GM15510 (cell line): Measurements from ENCODE around the gene MC4R.

ENCODE experiments used
- POLR2A ChIP-seq: IDR thresholded peaks from 3 replicates; pipeline ENCODE4 v1.6.1; 2011; ENCODE audit warnings: borderline replicate concordance; ENCODE audit not compliant: insufficient read length; ENCODE audit errors: extremely low read depth

MC4R gene

GRCh38 chr18:60350941-60351340 lies 21.6 kb downstream of the MC4R start:
- TF ChIP-seq POLR2A, result no peak

- no peak for TF ChIP-seq POLR2A
Measured at GRCh38 chr18:60350150-60350549, 22.4 kb downstream of the MC4R start.

- no peak for TF ChIP-seq POLR2A
Measured at GRCh38 chr18:60347526-60348045, 25.0 kb downstream of the MC4R start.

- no peak for TF ChIP-seq POLR2A
Measured at GRCh38 chr18:60339018-60339417, 33.6 kb downstream of the MC4R start.

- no peak for TF ChIP-seq POLR2A
Measured at GRCh38 chr18:60331890-60332289, 40.7 kb downstream of the MC4R start.

- TF ChIP-seq POLR2A, result no peak
Measured at GRCh38 chr18:60329131-60329530, 43.4 kb downstream of the MC4R start.

GRCh38 chr18:60327880-60328279 lies 44.7 kb downstream of the MC4R start:
- no peak for TF ChIP-seq POLR2A

GRCh38 chr18:60322591-60322990 lies 50.0 kb downstream of the MC4R start:
- TF ChIP-seq POLR2A, result no peak
